ENCODE data around the gene COX6B2.

DNA sequence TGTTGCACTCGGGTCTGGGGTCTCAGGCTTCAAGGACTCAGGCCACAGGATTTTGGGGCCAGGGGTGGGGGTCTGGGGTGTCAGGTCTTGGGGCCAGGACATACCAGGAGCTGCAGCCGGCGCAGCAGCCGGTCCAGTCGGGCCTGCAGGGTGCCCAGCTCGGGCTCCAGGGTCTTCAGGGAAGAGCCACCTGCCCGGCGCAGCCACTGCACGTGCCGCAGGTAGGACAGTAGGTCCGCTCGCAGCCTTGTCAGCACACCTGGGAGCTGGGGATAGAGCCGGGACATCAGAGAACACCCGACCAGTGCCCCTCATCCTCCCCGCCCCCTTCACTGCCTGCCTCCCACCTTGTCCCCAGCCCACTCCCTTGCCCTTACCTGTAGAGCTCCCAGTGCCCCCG lies 13.6 kb upstream of the COX6B2 start:
- TF ChIP-seq, protein P1, sequence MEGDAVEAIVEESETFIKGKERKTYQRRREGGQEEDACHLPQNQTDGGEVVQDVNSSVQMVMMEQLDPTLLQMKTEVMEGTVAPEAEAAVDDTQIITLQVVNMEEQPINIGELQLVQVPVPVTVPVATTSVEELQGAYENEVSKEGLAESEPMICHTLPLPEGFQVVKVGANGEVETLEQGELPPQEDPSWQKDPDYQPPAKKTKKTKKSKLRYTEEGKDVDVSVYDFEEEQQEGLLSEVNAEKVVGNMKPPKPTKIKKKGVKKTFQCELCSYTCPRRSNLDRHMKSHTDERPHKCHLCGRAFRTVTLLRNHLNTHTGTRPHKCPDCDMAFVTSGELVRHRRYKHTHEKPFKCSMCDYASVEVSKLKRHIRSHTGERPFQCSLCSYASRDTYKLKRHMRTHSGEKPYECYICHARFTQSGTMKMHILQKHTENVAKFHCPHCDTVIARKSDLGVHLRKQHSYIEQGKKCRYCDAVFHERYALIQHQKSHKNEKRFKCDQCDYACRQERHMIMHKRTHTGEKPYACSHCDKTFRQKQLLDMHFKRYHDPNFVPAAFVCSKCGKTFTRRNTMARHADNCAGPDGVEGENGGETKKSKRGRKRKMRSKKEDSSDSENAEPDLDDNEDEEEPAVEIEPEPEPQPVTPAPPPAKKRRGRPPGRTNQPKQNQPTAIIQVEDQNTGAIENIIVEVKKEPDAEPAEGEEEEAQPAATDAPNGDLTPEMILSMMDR (IDR thresholded peaks at IDR 0.05): no peak
- no peak for TF ChIP-seq POLR2AphosphoS5 (IDR thresholded peaks at IDR 0.05; ENCODE audit: insufficient read depth in 1 of 2, low read depth in 1 of 2)
- TF ChIP-seq POLR2A (IDR thresholded peaks at IDR 0.05): no peak

All from vagina (tissue), 2 donors.